ENCODE measurements around the gene ACOT11.

Gene ACOT11

DNA sequence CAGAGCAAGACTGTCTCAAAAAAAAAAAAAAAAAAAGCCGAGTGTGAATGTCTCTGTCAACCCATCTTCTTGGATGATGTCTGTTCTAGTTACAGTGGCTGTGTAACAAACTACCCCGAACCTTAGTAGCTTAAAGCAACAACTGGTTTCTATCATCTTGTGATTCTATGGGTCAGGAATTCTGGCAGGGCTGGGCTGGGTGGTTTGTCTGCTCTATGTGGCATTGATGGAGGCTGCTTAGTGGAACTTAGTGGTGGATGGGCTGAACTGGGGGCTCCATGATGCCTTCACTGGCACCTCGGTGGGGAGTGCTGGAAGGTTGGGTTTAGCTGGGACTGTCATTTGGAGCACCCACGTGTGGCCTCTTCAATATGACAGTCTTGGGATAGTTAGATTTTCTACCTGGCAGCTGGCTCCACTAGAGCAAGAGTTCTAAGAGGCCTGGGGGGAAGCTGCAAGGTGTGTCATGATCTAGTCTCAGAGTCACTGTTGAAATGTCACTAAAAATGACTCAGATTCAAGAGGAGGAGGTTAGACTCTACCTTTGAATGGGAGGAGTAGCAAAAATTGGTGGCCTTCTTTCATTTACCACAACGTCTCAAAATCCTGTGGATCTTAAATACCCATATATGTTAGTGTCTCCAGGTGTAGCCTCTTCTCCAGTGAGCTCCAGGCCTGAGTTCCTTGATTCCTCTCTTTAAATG is 18.6 kb downstream of the ACOT11 start:
- no peak for DNase-seq

DNA sequence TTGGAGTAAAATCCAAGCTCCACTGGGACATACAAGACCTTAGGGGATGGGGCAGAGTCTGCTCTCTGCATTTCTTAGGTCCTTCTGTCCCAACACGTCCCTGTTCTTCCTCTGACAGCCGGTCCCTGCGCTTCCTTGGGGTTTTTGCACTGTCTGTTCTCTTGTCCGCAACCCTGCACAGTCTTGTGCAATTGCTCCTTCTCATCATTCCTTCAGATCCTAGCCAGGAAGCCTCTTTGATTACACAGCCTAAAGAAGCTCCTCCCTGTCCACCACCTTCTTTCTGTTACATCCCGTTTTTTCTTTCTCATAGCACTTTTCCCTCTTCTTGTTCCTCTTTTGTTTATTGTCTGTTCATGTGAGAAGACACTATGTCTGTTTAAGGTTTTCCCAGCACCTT is 19.9 kb downstream of the ACOT11 start:
- DNase-seq = no peak

DNA sequence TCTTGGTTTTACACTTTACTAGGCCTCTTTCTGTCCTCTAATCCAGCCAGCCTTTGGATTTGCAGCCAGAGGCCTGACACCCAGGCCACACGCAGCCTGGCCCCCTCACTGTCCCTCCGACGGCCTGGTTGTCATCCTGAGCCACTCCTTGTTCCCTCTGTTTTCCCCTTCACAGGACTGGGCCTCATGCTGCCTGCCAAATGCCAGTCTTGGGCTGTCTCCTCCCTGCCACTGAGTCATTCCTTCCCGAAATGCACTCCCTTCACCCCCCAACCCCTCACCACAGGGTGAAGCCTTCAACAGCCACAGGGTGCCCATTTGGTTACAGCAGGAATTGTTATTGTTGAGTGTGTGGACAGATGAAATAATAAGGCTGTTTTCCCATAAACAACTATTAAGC is 21.3 kb downstream of the ACOT11 start:
- DNase-seq = no peak

DNA sequence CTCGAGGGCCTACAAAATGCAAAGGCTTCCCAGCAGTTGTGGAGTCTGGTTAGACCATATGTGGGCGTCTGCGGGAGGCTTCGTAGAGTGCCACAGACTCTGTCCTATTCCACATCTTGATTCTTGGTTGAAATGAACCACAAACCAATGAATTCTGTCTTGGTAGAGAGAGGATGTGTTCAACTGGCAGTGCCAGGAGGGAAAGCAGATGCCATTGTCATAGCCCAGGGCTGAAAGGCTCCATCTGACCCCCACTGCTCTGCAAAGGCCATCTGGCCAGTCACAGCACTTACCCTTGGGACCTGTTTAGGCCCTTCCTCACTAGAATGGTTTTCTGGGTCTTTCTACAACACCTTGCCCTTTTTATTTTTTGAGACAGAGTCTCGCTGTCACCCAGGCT is 22.1 kb downstream of the ACOT11 start:
- DNase-seq = no peak

DNA sequence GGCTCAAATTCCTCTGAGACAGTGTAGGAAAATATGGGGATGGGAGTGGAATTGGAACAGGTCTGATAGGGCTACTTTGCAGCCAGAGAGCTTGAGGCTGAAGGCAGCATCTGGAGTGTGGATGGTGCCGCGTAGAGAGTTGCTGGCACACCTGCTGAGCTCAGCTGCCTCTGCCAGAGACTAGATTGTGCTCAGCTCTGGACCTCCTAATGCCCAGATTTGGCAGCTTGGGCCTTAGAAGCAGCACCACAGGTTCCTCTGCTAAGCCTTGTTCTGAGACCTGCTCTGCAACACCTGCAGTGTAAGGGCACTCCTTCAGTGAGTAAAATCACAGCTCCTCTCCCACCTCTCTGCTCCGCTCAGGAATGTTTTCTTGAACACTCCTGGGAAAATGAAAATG is 23.3 kb downstream of the ACOT11 start:
- DNase-seq = no peak

DNA sequence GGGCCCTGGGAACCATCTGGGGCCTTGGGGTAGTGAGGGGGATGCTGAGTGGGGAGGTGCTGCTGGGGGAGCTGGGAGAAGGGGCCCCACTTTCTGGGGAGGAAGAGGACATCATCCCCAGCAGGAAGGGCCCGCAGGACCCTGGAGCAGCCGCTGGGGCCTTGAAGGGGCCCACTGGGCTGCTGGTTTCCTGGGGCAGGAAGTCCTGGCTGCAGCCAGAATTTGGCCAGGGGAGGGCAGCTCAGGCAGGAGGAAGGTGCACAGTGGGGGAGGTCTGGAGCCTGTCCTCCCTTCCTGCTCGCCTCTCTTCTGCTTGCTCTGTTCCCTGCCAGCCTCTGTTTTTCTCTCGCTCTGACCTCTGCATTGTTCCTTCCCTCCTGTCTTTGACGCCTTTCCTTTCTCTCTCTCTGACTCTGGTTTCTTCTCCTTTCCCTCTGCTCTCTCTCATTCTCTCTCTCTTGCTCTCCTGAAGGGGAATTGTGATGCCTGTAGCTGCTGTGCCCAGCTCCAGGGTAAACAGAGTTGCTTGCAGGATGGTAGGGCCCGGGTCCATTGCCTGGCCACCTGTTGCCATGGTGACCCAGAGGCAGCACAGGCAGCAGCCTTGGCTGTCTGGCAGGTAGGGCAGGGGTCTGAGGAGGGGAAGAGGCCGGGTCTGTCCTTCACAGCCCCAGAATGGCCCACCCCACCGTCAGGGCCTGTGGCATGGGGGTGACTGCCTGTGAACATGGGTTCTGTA is 23.9 kb downstream of the ACOT11 start:
- DNase-seq = no peak

DNA sequence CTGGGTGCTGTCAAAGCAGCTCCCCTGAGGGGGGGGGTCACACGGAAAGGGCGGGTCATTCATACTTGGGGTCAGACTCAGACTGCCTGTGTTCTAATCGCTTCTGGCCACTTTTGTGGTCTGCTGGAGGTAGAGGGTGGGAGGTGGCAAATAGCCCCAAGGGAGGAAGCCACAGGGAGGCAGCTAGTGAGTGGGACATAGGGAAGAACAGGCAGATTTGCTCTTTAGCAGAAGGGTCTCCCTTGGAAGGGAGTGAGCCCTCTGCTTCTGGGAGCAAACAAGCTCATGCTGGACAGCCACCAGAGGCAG is 24.5 kb downstream of the ACOT11 start:
- DNase-seq = no peak

DNA sequence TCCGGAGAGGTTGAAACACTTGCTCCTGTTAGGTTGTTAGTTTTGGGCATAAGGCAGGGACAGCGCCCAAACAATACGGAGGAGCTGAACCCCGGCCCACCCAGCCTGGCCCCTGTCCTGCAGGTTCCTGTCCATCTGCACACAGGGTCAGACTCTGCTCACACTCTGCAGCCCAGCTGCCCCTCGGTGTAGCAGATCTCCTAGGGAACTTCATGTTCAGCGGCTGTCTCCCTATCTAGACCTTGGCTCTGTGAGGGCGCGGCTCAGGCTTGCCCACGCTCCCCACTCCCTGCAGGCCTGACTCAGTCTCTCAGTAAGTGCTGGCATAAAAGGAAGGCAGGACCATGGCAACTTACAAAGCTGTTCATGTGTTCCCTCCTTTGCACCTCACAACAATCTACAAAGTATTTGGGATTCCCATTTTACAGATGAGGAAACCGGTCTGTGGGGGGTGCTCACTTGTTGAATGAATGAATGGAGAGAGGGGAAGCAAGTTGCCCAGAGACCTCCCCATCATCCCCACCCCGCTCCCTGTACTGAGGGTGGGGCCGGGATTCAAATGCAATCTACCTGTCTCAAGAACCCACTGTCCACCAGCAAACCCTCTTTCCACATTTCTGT is 26.2 kb downstream of the ACOT11 start:
- no peak for DNase-seq

DNA sequence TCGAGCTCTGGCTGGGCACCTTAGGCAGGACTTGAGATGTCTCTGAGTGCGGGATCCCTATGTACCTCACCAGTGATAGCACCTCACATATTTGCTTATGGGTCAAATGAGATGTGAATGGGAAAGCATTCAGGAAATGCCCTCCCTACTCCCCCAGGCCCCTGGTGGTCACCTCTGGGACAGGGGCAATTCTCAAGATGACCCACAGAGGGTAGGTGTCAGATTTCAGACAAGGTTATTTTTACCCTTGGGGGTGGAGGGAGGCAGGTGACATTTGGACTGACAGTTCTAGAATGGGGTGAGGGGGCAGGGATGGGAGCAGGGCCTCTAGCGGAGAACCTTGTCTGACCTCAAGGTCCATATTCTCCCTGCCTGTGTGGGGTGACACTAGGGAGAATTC is 27.1 kb downstream of the ACOT11 start:
- DNase-seq = no peak

DNA sequence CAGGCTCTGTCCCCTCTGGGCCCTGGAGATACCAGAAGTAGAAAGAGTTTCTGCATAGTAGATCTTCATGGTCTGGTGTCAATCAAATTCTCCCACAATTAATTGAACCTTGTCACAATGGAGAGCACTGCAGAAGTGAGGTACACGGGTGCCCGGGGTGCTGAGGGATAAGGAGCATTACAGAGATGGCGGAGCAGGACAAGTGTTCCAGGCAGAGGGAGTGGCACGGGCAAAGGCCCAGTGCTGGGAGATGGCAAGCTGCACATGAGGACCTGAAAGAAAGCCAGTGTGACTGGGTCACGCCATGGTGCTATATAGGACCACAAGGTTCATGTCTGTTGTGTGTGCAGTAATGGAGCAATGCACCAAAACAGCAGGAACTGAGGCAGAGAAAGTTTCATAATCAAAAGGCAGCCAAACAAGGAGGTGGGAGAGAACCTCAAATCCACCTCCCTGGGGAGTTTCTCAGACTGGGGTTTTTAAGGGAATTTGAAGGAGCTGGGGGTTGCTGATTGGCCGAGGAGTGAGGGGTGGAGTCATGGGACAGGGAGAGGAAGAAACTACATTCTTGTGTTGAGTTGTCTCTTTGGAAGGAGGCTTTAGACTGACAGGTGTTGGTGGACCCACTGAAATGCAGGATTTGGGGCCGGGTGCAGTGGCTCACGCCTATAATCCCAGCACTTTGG is 27.7 kb downstream of the ACOT11 start:
- DNase-seq = no peak

DNA sequence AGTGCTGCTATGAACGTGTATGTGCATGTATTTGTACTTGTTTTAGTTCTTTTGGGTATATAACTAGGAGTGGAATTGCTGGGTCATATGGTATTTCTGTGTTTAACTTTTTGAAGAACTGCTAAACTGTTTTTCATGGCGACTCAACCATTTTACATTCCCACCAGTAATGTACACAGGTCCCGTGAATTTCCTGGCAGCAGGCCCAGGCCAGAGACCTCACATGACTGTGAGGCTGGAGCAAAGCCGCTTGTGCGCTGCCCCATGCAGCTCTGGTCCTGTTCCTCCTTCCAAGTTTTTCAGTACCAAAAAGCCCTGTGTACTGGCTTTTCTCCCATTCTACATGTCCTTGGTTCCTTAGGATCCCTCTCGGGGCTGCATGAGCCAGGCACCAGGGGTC is 29.6 kb downstream of the ACOT11 start:
- DNase-seq = no peak

DNA sequence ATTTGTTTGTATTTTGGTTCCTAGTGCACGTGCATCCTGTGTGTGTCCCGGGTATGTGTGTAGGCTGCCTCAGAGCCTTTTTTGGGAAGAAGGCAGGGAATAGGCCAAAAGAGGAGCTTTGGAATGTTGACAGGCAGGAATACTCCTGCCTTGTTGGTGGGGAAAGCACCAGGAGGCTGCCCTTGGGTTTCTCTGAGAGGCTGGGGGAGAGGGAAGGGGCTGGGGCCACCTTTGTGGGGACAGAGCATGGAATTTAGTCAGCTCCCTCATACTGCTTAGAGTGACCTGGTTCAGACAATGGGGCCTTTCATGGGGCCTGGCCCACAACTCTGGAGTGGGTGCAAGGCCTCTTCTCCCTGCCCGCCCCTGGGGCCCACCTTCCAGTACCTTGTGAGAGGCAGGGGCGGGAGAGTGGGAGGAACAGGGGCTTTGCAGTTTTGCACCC is 31.3 kb downstream of the ACOT11 start:
- no peak for DNase-seq

DNA sequence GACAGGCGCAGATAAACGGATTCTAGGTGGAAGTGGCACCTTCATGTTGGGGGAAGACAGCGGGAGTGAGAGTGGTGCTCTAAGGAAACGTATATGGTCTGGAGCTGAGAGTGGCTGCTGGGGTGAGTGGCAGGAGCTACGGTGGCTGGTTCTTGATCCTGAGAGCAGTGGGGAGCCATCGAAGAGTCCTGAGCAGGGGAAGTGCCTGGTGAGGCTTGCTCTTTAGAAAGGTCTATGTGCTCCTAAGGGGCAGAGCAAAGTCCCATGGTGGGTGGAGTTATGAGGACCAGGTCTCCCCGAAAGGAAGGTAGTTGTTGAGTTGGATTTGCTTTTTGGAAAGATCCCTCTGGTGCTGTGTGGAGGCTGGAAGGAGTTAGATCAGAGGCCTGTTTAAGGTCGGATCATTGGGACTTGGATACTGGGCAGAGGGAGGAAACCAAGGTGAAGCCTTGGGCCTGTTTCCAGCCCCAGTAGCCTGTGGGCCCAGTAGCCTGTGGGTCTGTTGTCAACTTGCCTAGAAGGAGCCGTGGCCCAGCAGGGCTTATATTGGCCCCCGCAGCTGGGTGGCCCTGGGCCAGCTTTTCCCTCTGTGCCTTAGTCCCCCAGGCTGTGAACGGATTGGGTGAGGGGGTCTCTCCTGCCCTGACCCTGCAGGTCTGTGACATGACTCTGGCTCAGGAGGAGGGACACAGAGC is 33.0 kb downstream of the ACOT11 start:
- DNase-seq = no peak

DNA sequence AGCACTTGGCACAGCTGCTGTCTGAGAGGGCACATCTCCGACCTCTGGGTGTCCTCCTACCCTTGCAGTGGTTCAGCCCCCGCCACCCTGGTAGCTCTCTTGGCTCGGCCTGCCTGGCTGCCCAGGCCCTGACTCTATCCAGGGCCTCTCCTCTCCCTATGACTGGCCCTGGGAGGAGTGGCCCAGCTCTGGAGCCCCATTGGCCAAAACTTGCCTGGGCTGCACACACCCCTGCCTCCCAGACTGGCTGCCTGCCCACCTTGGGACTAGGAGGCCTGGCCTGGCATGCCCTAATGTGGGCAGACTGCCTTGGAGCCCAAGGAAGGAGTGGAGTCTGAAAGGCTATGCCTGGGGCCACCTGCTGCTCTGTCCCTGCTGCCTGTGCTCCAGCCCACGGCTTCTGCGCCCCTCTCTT is 33.6 kb downstream of the ACOT11 start:
- DNase-seq = no peak

DNA sequence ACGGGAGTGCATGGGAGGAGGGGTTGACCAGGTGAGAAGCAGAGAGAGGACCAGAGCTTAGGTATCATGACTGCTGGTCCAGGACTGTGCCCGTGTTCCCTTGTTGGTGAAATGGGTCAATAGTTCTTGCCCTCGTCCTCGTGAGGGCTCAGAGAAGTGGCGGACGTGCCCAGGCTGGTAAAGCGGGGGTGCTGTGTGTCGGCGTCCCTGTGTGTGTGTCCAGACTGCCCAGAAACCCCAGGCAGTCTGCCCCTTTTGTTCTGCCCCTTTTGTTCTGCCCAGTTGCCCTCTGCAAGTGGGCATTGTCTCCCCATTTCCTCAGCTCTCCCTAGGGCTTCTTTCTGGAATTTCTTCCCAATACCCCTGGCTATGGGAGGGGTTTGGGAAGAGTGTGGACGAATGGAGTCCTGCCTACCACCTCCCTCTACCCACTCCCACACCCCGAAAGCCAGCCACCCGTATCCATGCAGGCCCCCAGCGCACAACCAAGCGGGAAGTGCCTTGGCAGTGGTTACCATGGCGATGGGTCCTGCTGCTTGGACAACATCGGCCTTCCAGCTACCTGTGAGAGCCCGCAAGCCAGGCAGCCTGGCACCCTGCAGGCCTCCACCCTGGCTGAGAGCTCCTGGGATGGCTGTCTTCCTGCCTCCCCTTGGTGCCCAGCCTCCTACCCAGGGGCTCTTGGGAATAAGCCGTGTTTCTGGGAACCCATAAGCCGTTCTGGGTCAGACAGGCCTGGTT is 34.7 kb downstream of the ACOT11 start:
- no peak for DNase-seq

DNA sequence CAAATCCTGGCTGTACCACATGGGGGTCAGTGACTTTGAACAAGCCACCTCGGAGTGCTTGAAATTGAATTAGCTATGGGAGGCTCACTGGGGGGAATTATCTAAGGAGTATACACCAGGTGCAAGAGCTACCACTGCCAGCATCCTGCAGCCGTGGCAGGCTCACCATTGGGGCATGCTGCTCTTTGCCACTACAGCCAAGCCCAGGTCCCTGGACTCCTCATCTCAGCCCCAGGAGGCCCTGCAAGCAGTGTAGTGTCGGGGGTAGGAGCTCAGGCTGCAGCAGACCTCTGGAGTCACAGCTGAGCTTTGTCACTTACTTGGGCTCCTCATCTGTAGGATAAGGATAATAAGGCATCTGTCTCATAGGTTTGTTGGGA is 35.3 kb downstream of the ACOT11 start:
- DNase-seq = no peak

DNA sequence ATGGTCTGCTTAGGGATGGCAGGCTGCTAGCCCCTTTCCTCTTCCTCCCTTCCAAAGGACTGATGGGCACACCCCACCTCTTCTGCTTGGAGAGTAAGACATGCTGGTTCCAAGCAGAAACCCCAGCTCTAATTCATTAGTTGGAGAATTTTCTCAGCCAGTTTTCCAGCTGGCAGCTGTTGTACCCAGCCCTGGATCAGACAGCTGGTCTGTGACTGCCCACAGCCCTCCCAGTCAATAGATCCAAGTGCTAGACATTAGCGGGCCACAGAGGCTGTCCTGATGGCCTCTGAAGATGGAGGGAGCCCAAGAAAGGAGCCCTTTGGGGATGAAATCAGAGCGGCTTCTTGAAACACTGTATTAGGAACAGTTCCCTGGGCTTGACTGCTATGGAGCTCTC is 35.8 kb downstream of the ACOT11 start:
- no peak for DNase-seq

DNA sequence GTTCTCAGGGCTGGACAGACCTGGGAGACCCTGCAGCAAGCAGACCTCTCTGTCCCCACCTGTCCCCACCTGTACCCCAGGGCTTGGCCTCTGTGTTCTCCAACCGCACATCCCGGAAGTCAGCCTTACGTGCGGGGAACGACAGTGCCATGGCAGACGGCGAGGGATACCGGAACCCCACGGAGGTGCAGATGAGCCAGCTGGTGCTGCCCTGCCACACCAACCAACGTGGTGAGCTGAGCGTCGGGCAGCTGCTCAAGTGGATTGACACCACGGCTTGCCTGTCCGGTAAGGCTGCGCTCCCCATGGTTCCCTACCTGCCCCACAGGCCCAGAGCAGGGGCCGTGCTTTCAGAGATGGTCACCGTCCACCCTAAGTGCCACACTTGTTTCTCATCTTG is 36.5 kb downstream of the ACOT11 start:
- no peak for DNase-seq

DNA sequence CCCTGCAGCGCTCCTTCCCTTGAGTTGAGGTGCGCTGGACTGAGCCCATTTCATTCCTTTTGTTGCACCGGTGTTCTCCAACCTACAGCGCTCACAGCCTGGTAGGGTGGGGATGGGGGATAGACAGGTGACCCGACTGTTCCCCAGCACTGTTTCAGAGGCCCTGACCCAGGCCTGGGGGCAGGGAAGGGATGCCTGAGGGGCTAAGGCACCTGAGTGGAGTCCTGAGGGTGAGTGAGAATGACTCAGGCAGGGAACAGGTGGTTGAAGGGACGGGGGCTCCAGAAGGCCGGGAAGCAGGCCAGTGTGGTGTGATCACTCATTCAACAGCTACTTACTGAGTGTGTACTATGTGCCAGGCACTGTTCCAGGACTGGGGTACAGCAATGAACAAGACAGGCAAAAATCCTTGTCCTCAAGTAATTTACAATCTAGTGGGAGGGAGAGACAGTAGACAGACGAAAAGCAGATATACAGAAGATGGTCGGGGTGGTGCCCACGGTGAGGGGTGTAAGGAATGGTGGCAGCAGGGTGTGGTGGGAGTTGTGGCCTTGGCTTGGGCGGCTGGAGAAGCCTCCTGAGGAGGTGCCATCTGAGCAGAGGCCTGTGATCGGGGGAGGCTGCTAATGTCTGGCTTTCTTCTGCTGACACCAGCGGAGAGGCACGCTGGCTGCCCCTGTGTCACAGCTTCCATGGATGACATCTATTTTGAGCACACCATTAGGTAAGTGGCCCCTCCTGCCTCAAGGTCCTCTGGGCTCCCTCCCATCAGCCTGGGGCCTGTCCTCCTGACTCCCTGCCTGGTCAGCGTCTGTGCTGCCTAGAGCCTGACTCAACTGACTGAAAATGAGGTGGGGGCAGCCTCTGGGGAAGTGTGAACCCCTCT is 37.4 kb downstream of the ACOT11 start:
- DNase-seq = no peak

DNA sequence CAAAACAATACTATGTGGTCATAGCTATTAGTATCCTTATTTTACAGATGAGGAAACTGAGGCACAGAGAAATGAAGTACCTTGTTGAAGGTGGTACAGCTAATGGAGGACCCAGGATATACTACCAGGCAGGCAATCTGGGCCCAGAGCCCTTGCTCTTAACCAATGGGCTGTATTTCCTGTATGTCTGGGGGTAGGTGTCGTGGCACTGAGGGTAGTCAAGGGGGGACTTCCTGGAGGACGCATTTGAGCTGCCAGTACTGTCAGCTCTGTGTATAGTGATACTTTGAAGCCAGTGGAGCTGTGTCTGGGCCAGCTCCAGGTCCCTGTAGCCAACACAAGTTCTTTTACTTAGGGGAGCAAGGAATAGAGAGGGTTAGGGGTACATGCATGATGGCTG is 40.3 kb downstream of the ACOT11 start:
- DNase-seq = no peak

DNA sequence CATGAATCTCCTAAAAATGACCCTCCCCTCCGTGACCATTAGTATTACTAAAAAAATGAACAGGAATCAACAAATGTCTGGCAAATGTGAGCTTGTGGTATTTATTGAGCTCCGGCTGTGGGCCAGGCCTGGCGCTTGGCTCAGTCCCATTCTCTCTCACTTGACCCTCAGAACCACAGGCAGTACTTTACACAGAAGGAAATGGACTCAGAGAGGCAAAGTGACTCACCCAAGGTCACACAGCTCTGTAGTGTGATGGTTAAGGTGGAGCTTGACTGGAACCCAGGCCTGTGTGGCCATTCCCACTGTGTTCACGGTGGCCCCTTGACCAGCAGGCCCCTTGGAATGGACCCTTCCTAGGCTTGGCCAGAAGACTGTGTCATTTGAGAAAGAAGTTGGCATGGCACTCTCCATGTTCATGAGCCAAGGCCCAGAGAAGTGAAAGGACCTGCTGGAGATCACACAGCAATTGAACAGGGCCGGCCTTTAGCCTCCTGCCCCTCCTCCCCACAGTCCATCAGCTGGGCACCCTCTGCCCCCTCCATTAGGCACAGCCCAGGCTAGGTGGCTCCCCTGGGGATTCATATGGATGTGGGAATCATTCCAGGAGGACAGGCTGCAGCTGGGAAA is 43.2 kb downstream of the ACOT11 start:
- DNase-seq = no peak
